Tongue (tissue), 2 donors: Measurements from ENCODE around the gene MCF2L. TPM values are rescaled to one million over a fixed set of nuclear protein-coding genes. Genes with fewer than 3 reads are reported as not detected.

Experiments
- DNase-seq: peaks from one replicate; pipeline ENCODE4 v3.0.0-alpha.2; 2015
- total RNA-seq: library from RNA; depleted of rRNA; stranded (reverse); fragments of >200 nt; gene quantifications from one replicate; pipeline ENCODE4 v1.2.3, GENCODE V29; 2014

Gene MCF2L
- total RNA-seq, 1 donor from 2014 or later = 60.7 TPM

GRCh38 chr13:113114511-113115362 lies 145.7 kb downstream of the MCF2L start:
- DNase-seq = no peak

- no peak for DNase-seq
These were observed 146.6 kb downstream of the MCF2L start for GRCh38 chr13:113115363-113116205.

GRCh38 chr13:113116206-113116800 lies 147.3 kb downstream of the MCF2L start:
- DNase-seq = no peak

GRCh38 chr13:113116871-113117271 lies 147.9 kb downstream of the MCF2L start:
- no peak for DNase-seq

GRCh38 chr13:113117335-113117872 lies 148.4 kb downstream of the MCF2L start:
- no peak for DNase-seq

- no peak for DNase-seq
These were observed 148.9 kb downstream of the MCF2L start for GRCh38 chr13:113117911-113118260.

- DNase-seq = no peak
These were observed 149.4 kb downstream of the MCF2L start for GRCh38 chr13:113118261-113119021.

- DNase-seq = no peak
These were observed 150.3 kb downstream of the MCF2L start for GRCh38 chr13:113119166-113119821.

- no peak for DNase-seq
These were observed 150.8 kb downstream of the MCF2L start for GRCh38 chr13:113119822-113120189.

- DNase-seq = no peak
These were observed 151.5 kb downstream of the MCF2L start for GRCh38 chr13:113120300-113121182.

GRCh38 chr13:113121183-113121927 lies 152.3 kb downstream of the MCF2L start:
- DNase-seq = no peak

GRCh38 chr13:113121928-113122471 lies 153.0 kb downstream of the MCF2L start:
- DNase-seq = no peak

GRCh38 chr13:113122550-113123225 lies 153.7 kb downstream of the MCF2L start, which contains the start of gene F10:
Gene F10, plus strand, starts transcription at chr13:113122799. Its CDS starts 57 bp downstream, at chr13:113122856.
- peak; percentile 76 for DNase-seq

- no peak for DNase-seq
These were observed 154.5 kb downstream of the MCF2L start for GRCh38 chr13:113123226-113124201.

GRCh38 chr13:113124211-113124970 lies 155.4 kb downstream of the MCF2L start:
- no peak for DNase-seq

- DNase-seq = no peak
These were observed 156.7 kb downstream of the MCF2L start for GRCh38 chr13:113125506-113126264.
